OCI-LY1 (cell line): ENCODE results near the gene ABLIM2.

Source experiments
- H2AFZ ChIP-seq: fragments of 200-600 bp; sonication (generic), shearing (Covaris generic); 2 replicates; pipeline ENCODE4 v1.6.0; 2014; ENCODE audit warnings: antibody characterized with exemption, mild to moderate bottlenecking, low read length
- H3F3A ChIP-seq: fragments of 200-600 bp; sonication (generic), shearing (Covaris generic); 2 replicates; pipeline ENCODE4 v1.6.0; 2014; ENCODE audit warnings: mild to moderate bottlenecking, antibody characterized with exemption, low read length, moderate library complexity; ENCODE audit not compliant: insufficient read depth
- H3K27ac ChIP-seq: fragments of 200-600 bp; sonication (generic); 2 replicates; pipeline ENCODE4 v1.5.1; 2014; ENCODE audit warnings: low read length, mixed run types, mild to moderate bottlenecking, low read depth; ENCODE audit not compliant: poor library complexity, severe bottlenecking
- H3K27me3 ChIP-seq: fragments of 200-600 bp; sonication (generic); 2 replicates; pipeline ENCODE4 v1.6.0; 2014; ENCODE audit warnings: antibody characterized with exemption, mild to moderate bottlenecking, low read length, moderate library complexity; ENCODE audit not compliant: insufficient read depth
- H3K36me3 ChIP-seq: fragments of 200-600 bp; sonication (generic); 2 replicates; pipeline ENCODE4 v1.6.1; 2014; ENCODE audit warnings: mild to moderate bottlenecking, antibody characterized with exemption, low read length, moderate library complexity, mixed read lengths; ENCODE audit not compliant: insufficient read depth
- H3K4me1 ChIP-seq: fragments of 200-600 bp; sonication (generic); 2 replicates; pipeline ENCODE4 v1.5.1; 2014; ENCODE audit warnings: mild to moderate bottlenecking, low read length, moderate library complexity; ENCODE audit not compliant: insufficient read depth, severe bottlenecking
- H3K4me2 ChIP-seq: fragments of 200-600 bp; sonication (generic), shearing (Covaris generic); 2 replicates; pipeline ENCODE4 v1.6.1; 2014; ENCODE audit warnings: low read length
- H3K4me3 ChIP-seq: fragments of 200-600 bp; sonication (generic); 2 replicates; pipeline ENCODE4 v1.5.1; 2014; ENCODE audit warnings: low read length, low read depth, mild to moderate bottlenecking, mixed read lengths; ENCODE audit not compliant: poor library complexity, severe bottlenecking
- H3K79me2 ChIP-seq: fragments of 200-600 bp; shearing (Covaris generic); 2 replicates; pipeline ENCODE4 v1.6.1; 2016; ENCODE audit warnings: mixed run types, low read length, mixed read lengths; ENCODE audit not compliant: insufficient read depth
- H3K9ac ChIP-seq: fragments of 200-600 bp; sonication (generic), shearing (Covaris generic); 2 replicates; pipeline ENCODE4 v1.6.1; 2014; ENCODE audit warnings: mild to moderate bottlenecking, low read length, mixed read lengths
- H3K9me2 ChIP-seq: fragments of 200-600 bp; sonication (generic), shearing (Covaris generic); 2 replicates; pipeline ENCODE4 v1.6.1; 2014; ENCODE audit warnings: low read depth, mild to moderate bottlenecking, low read length, mixed read lengths
- H3K9me3 ChIP-seq: fragments of 200-600 bp; shearing (Covaris generic); 2 replicates; pipeline ENCODE4 v1.6.1; 2014; ENCODE audit warnings: low read length, mixed read lengths
- H4K20me1 ChIP-seq: fragments of 200-600 bp; sonication (generic), shearing (Covaris generic); 2 replicates; pipeline ENCODE4 v1.6.0; 2016; ENCODE audit warnings: mild to moderate bottlenecking, low read length; ENCODE audit not compliant: insufficient read depth
- EZH2 ChIP-seq: fragments of 200-600 bp; sonication (generic), shearing (Covaris generic); IDR thresholded peaks from 2 replicates; pipeline ENCODE4 v1.8.0; 2017; ENCODE audit warnings: borderline replicate concordance, mixed run types, mild to moderate bottlenecking, antibody characterized with exemption, low read length, moderate library complexity, mixed read lengths
- TF ChIP-seq, protein P1 (sequence below): fragments of 200-600 bp; sonication (generic), shearing (Covaris generic); IDR thresholded peaks from 2 replicates; pipeline ENCODE4 v1.5.1; 2017; ENCODE audit warnings: mild to moderate bottlenecking, antibody characterized with exemption, low read length, moderate library complexity, mixed read lengths

ABLIM2 gene

GRCh38 chr4:8073206-8073863 lies 85.3 kb downstream of the ABLIM2 start:
- Histone ChIP-seq H3K9me3 (no peaks in the 10 kb centered on the region), H3K9ac (no peak overlapping the region), H3K36me3 (no peaks in the 10 kb centered on the region), H3K4me1 (no peaks in the 10 kb centered on the region), H3K79me2 (no peaks in the 10 kb centered on the region), H3K9me2 (no peaks in the 10 kb centered on the region), H3F3A (no peaks in the 10 kb centered on the region), H4K20me1 (no peaks in the 10 kb centered on the region), H3K27ac (no peak overlapping the region), H3K4me3 (no peak overlapping the region), H2AFZ (no peak overlapping the region), H3K27me3 (no peaks in the 10 kb centered on the region; the same call in 1 of the 2 replicates), H3K4me2 (no peak overlapping the region)
- TF ChIP-seq, protein P1, sequence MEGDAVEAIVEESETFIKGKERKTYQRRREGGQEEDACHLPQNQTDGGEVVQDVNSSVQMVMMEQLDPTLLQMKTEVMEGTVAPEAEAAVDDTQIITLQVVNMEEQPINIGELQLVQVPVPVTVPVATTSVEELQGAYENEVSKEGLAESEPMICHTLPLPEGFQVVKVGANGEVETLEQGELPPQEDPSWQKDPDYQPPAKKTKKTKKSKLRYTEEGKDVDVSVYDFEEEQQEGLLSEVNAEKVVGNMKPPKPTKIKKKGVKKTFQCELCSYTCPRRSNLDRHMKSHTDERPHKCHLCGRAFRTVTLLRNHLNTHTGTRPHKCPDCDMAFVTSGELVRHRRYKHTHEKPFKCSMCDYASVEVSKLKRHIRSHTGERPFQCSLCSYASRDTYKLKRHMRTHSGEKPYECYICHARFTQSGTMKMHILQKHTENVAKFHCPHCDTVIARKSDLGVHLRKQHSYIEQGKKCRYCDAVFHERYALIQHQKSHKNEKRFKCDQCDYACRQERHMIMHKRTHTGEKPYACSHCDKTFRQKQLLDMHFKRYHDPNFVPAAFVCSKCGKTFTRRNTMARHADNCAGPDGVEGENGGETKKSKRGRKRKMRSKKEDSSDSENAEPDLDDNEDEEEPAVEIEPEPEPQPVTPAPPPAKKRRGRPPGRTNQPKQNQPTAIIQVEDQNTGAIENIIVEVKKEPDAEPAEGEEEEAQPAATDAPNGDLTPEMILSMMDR, result no peak
- TF ChIP-seq EZH2, result no peak

- H3K4me2 ChIP-seq, result no peak overlapping the region
- H3K4me1 ChIP-seq, result no peaks in the 10 kb centered on the region
- no peaks in the 10 kb centered on the region for H3F3A ChIP-seq
- no peak for TF ChIP-seq EZH2
- TF ChIP-seq, protein P1, result no peak
- H3K36me3 ChIP-seq, result no peaks in the 10 kb centered on the region
- no peaks in the 10 kb centered on the region for H3K9me2 ChIP-seq
- H4K20me1 ChIP-seq, result no peaks in the 10 kb centered on the region
- no peak overlapping the region for H3K9ac ChIP-seq
- H3K27me3 ChIP-seq, result no peaks in the 10 kb centered on the region; the same call in 1 of the 2 replicates
- H3K79me2 ChIP-seq, result no peaks in the 10 kb centered on the region
- no peak overlapping the region for H3K4me3 ChIP-seq
- H2AFZ ChIP-seq, result no peak overlapping the region
- H3K9me3 ChIP-seq, result no peaks in the 10 kb centered on the region
- H3K27ac ChIP-seq, result no peak overlapping the region
These were observed 86.2 kb downstream of the ABLIM2 start for GRCh38 chr4:8072235-8072968.

- Histone ChIP-seq H3K27ac (no peak overlapping the region), H2AFZ (no peak overlapping the region), H3K4me1 (no peaks in the 10 kb centered on the region), H3K9ac (no peak overlapping the region), H3K79me2 (no peaks in the 10 kb centered on the region), H3K4me2 (no peak overlapping the region), H4K20me1 (no peaks in the 10 kb centered on the region), H3K27me3 (no peaks in the 10 kb centered on the region; the same call in 1 of the 2 replicates), H3K9me3 (no peaks in the 10 kb centered on the region), H3K36me3 (no peaks in the 10 kb centered on the region), H3K4me3 (no peak overlapping the region), H3F3A (no peaks in the 10 kb centered on the region), H3K9me2 (no peaks in the 10 kb centered on the region)
- TF ChIP-seq EZH2, result no peak
- TF ChIP-seq, protein P1, result no peak
These were observed 86.8 kb downstream of the ABLIM2 start for GRCh38 chr4:8071766-8072165.
